HepG2 (cell line): ENCODE results near the gene CHDH. TPM values are rescaled to one million over a fixed set of nuclear protein-coding genes. Genes with fewer than 3 reads are reported as not detected.

Experiments used
- ATF1 ChIP-seq: IDR thresholded peaks from 2 replicates; pipeline ENCODE4 v1.6.1; 2016; ENCODE audit warnings: mild to moderate bottlenecking, control low read depth
- BORCS8-MEF2B ChIP-seq: sonication (generic); formaldehyde crosslinking; IDR thresholded peaks from 2 replicates; pipeline ENCODE4 v1.8.0; 2022; ENCODE audit warnings: mild to moderate bottlenecking, missing genetic modification reagents
- FOXK1 ChIP-seq: sonication (generic); formaldehyde crosslinking; IDR thresholded peaks from 2 replicates; pipeline ENCODE4 v1.4.0; 2020; ENCODE audit warnings: low read depth, missing genetic modification reagents, borderline replicate concordance
- GATAD1 ChIP-seq: IDR thresholded peaks from 2 replicates; pipeline ENCODE4 v1.6.1; 2016; ENCODE audit warnings: missing genetic modification reagents, missing compliant biosample characterization
- MAFF ChIP-seq: IDR thresholded peaks from 2 replicates; pipeline ENCODE4 v1.6.1; 2011; ENCODE audit warnings: low read depth, low read length, improper control_type of control experiment
- POGK ChIP-seq: sonication (generic); formaldehyde crosslinking; conservative IDR thresholded peaks from 2 replicates; pipeline ENCODE4 v1.8.0; 2022; ENCODE audit warnings: mild to moderate bottlenecking, moderate library complexity, missing genetic modification reagents
- TBX2 ChIP-seq: sonication (generic); formaldehyde crosslinking; IDR thresholded peaks from 2 replicates; pipeline ENCODE4 v1.5.0; 2020; ENCODE audit warnings: missing genetic modification reagents, mild to moderate bottlenecking, borderline replicate concordance
- TFAP4 ChIP-seq: sonication (generic); IDR thresholded peaks from 2 replicates; pipeline ENCODE4 v1.6.1; 2016; ENCODE audit warnings: low read depth, borderline replicate concordance
- THAP8 ChIP-seq: sonication (generic); formaldehyde crosslinking; IDR thresholded peaks from 2 replicates; pipeline ENCODE4 v1.5.1; 2020; ENCODE audit warnings: missing genetic modification reagents, mild to moderate bottlenecking, borderline replicate concordance
- ZFP37 ChIP-seq: sonication (generic); formaldehyde crosslinking; IDR thresholded peaks from 2 replicates; pipeline ENCODE4 v1.4.0; 2020; ENCODE audit warnings: missing genetic modification reagents, borderline replicate concordance
- ZNF143 ChIP-seq: sonication (generic); formaldehyde crosslinking; IDR thresholded peaks from 2 replicates; pipeline ENCODE4 v1.4.0; 2020; ENCODE audit warnings: missing genetic modification reagents
- ZNF34 ChIP-seq: sonication (generic); formaldehyde crosslinking; IDR thresholded peaks from 2 replicates; pipeline ENCODE4 v1.4.0; 2020; ENCODE audit warnings: mild to moderate bottlenecking, missing genetic modification reagents, borderline replicate concordance
- ZNF446 ChIP-seq: sonication (generic); formaldehyde crosslinking; IDR thresholded peaks from 2 replicates; pipeline ENCODE4 v1.5.0; 2020; ENCODE audit warnings: mild to moderate bottlenecking, missing genetic modification reagents
- ZNF513 ChIP-seq: sonication (generic); formaldehyde crosslinking; conservative IDR thresholded peaks from 2 replicates; pipeline ENCODE4 v1.5.0; 2020; ENCODE audit warnings: missing genetic modification reagents
- ZNF549 ChIP-seq: sonication (generic); formaldehyde crosslinking; IDR thresholded peaks from 2 replicates; pipeline ENCODE4 v1.5.0; 2020; ENCODE audit warnings: missing genetic modification reagents
- ZNF570 ChIP-seq: sonication (generic); formaldehyde crosslinking; IDR thresholded peaks from 2 replicates; pipeline ENCODE4 v1.4.0; 2020; ENCODE audit warnings: mild to moderate bottlenecking, missing genetic modification reagents, borderline replicate concordance
- polyA plus RNA-seq, 8 experiments: library from polyadenylated mRNA; depleted of rRNA in 3 of 8; stranded (reverse) in 7 of 8; unstranded in 1 of 8; fragments of >200 nt; fragmentation: Illumina TruSeq in 4 of 8; extraction: Trizol in 4 of 8; gene quantifications; 2 replicates each; pipeline versions ENCODE4 v1.2.1 to v1.2.3, GENCODE V29; 2011 to 2016; ENCODE audit warnings: low read depth in 4 of 8, missing spikeins in 1 of 8, mixed read lengths in 1 of 8; ENCODE audit not compliant: insufficient read depth in 1 of 8
- total RNA-seq, 5 experiments: library from RNA; depleted of rRNA; stranded (reverse); fragments of >200 nt; fragmentation: Illumina TruSeq; extraction: Trizol; gene quantifications; 2 replicates each; pipeline ENCODE4 v1.2.3, GENCODE V29; 2016; ENCODE audit warnings: low read depth in 1 of 5
- TF ChIP-seq, protein P1 (sequence below): sonication (generic); formaldehyde crosslinking; IDR thresholded peaks from 2 replicates; pipeline ENCODE4 v1.8.0; 2022; ENCODE audit warnings: mild to moderate bottlenecking, missing genetic modification reagents, borderline replicate concordance
- TF ChIP-seq, protein P2 (sequence below): sonication (generic); formaldehyde crosslinking; IDR thresholded peaks from 2 replicates; pipeline ENCODE4 v1.4.0; 2020; ENCODE audit warnings: missing genetic modification reagents, borderline replicate concordance

CHDH gene
- total and polyA plus RNA-seq, 2 of the 13 experiments (the other 11 are each of a cell fraction or from before 2014, with no cell fraction given), result 28.1 to 48.9 TPM

DNA sequence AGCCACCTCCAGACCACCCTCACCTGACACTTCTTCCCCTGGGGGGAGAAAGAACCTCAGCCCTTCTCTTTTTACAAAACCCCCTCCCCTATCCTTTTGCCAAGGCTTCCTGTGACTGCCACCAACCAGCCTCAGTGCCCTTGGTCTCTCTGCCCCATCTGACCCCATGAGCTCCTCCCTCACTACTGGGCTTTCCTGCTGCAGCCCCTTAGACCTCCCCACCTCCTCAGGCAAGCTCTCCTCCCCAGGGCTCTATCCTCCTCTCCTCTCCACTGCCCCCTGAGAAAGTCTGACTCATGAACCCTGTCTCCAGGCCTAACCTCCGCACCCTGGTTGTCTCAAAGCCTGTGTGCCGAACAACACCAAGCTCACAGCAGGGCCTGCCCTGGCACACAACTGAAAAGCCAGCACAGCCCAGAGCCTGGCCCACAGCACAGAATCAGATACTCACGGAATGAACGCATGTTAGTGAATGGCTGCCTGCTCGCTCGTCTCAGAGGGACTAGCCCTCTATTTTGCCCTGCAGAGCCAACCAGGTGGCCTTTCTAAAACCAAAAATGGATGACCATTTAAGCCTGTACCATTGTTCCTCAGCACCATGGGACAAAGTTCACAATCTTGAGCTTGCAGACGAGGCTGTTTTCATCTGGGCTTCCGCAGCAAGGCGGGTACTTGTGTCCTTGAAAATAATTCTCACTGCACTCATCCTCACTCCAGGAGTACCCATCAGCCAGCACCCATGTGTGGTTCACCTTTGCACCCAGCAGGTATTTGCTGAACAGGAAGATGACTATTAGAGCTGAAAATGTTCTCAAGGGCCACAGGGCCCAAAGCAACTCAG lies 1.7 kb downstream of the CHDH start (continued):
- TF ChIP-seq BORCS8-MEF2B (CRISPR knock-in tag), result no peak; the same call in none of the 2 replicates
- 0 out of 2 replicates have a peak, but pooled peaks have one; percentile 54 for TF ChIP-seq POGK
- TF ChIP-seq TFAP4, result peak; percentile 32; the same call in 1 of the 2 replicates
- no peak for TF ChIP-seq MAFF
- TF ChIP-seq, protein P1, sequence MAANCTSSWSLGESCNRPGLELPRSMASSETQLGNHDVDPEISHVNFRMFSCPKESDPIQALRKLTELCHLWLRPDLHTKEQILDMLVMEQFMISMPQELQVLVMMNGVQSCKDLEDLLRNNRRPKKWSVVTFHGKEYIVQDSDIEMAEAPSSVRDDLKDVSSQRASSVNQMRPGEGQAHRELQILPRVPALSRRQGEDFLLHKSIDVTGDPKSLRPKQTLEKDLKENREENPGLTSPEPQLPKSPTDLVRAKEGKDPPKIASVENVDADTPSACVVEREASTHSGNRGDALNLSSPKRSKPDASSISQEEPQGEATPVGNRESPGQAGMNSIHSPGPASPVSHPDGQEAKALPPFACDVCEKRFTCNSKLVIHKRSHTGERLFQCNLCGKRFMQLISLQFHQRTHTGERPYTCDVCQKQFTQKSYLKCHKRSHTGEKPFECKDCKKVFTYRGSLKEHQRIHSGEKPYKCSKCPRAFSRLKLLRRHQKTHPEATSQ (CRISPR knock-in tag), result no peak
- peak; percentile 8; the same call in 1 of the 2 replicates for TF ChIP-seq TBX2 (CRISPR knock-in tag)
- peak; percentile 53; the same call in 1 of the 2 replicates for TF ChIP-seq GATAD1 (CRISPR knock-in tag)
- no peak for TF ChIP-seq ATF1 (CRISPR knock-in tag)
- no peak for TF ChIP-seq ZNF570 (CRISPR knock-in tag)
- TF ChIP-seq ZNF143, result peak; percentile 65
- TF ChIP-seq ZNF549, result 0 out of 2 replicates have a peak, but pooled peaks have one; percentile 68
- no peak for TF ChIP-seq ZNF34
- TF ChIP-seq THAP8 (CRISPR knock-in tag), result no peak
- TF ChIP-seq FOXK1 (CRISPR knock-in tag), result 0 out of 2 replicates have a peak, but pooled peaks have one; percentile 15
- no peak for TF ChIP-seq ZFP37 (CRISPR knock-in tag)
- no peak for TF ChIP-seq ZNF446
- no peak; the same call in 1 of the 2 replicates for TF ChIP-seq ZNF513 (CRISPR knock-in tag)
- TF ChIP-seq, protein P2, sequence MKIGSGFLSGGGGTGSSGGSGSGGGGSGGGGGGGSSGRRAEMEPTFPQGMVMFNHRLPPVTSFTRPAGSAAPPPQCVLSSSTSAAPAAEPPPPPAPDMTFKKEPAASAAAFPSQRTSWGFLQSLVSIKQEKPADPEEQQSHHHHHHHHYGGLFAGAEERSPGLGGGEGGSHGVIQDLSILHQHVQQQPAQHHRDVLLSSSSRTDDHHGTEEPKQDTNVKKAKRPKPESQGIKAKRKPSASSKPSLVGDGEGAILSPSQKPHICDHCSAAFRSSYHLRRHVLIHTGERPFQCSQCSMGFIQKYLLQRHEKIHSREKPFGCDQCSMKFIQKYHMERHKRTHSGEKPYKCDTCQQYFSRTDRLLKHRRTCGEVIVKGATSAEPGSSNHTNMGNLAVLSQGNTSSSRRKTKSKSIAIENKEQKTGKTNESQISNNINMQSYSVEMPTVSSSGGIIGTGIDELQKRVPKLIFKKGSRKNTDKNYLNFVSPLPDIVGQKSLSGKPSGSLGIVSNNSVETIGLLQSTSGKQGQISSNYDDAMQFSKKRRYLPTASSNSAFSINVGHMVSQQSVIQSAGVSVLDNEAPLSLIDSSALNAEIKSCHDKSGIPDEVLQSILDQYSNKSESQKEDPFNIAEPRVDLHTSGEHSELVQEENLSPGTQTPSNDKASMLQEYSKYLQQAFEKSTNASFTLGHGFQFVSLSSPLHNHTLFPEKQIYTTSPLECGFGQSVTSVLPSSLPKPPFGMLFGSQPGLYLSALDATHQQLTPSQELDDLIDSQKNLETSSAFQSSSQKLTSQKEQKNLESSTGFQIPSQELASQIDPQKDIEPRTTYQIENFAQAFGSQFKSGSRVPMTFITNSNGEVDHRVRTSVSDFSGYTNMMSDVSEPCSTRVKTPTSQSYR, result no peak
